Liver (tissue), 9 donors: Measurements from ENCODE around the gene KIRREL1. TPM values are rescaled to one million over a fixed set of nuclear protein-coding genes. Genes with fewer than 3 reads are reported as not detected.

Experiments
- DNase-seq: peaks from one replicate; pipeline ENCODE4 v3.0.0-alpha.2; 2017; ENCODE audit warnings: low spot score
- H3K27ac ChIP-seq, 2 donors: one replicate each; pipeline ENCODE4 v1.7.0; 2013; ENCODE audit warnings: inconsistent platforms in 2 of 2, low read length in 2 of 2, control low read depth in 1 of 2, low read depth in 1 of 2, mild to moderate bottlenecking in 1 of 2
- H3K27me3 ChIP-seq, 4 donors: one replicate each; pipeline versions ENCODE4 v1.6.1 to v1.7.0; 2013; ENCODE audit warnings: low read length in 3 of 4, inconsistent platforms in 1 of 4, mild to moderate bottlenecking in 1 of 4, moderate library complexity in 1 of 4; ENCODE audit not compliant: control insufficient read depth in 4 of 4, insufficient read depth in 4 of 4
- H3K36me3 ChIP-seq, 4 donors: one replicate each; pipeline versions ENCODE4 v1.6.1 to v1.7.0; 2013; ENCODE audit warnings: low read length in 3 of 4, mild to moderate bottlenecking in 3 of 4, low read depth in 1 of 4, moderate library complexity in 1 of 4; ENCODE audit not compliant: control insufficient read depth in 4 of 4, insufficient read depth in 3 of 4
- H3K4me1 ChIP-seq, 4 donors: one replicate each; pipeline versions ENCODE4 v1.6.1 to v1.7.0; 2013; ENCODE audit warnings: low read length in 3 of 4, mild to moderate bottlenecking in 3 of 4, moderate library complexity in 1 of 4; ENCODE audit not compliant: control insufficient read depth in 4 of 4, insufficient read depth in 4 of 4
- H3K4me3 ChIP-seq, 3 donors: one replicate each; pipeline versions ENCODE4 v1.6.1 to v1.7.0; 2013; ENCODE audit warnings: low read length in 3 of 3, control low read depth in 1 of 3, low read depth in 1 of 3, mild to moderate bottlenecking in 1 of 3
- H3K9ac ChIP-seq, 2 donors: one replicate each; pipeline ENCODE4 v1.7.0; 2013; ENCODE audit warnings: low read length in 2 of 2, mild to moderate bottlenecking in 2 of 2, moderate library complexity in 2 of 2, control low read depth in 1 of 2, low read depth in 1 of 2
- H3K9me3 ChIP-seq, 4 donors: one replicate each; pipeline versions ENCODE4 v1.6.1 to v1.7.0; 2013; ENCODE audit warnings: low read length in 3 of 4; ENCODE audit not compliant: control insufficient read depth in 4 of 4
- ATF3 ChIP-seq: IDR thresholded peaks from 2 replicates; pipeline ENCODE4 v1.6.1; 2016; ENCODE audit warnings: antibody characterized with exemption
- CTCF ChIP-seq: fragments of 150-350 bp; IDR thresholded peaks from 2 replicates; pipeline ENCODE4 v1.5.1; 2017; ENCODE audit warnings: improper control_type of control experiment, low read depth, low read length; ENCODE audit not compliant: missing input control
- EGR1 ChIP-seq, 2 donors: IDR thresholded peaks; 2 replicates each; pipeline ENCODE4 v1.6.1; 2016 to 2018; ENCODE audit warnings: antibody characterized with exemption in 2 of 2, low read depth in 2 of 2
- FOXA1 ChIP-seq: IDR thresholded peaks from 2 replicates; pipeline ENCODE4 v1.6.1; 2016; ENCODE audit warnings: antibody characterized with exemption
- FOXA2 ChIP-seq: IDR thresholded peaks from 2 replicates; pipeline ENCODE4 v1.6.1; 2016; ENCODE audit warnings: antibody characterized with exemption
- GABPA ChIP-seq, 2 donors: IDR thresholded peaks in 1 of 2; conservative IDR thresholded peaks in 1 of 2; 2 replicates each; pipeline ENCODE4 v1.6.1; 2016; ENCODE audit warnings: antibody characterized with exemption in 2 of 2, mild to moderate bottlenecking in 1 of 2, moderate library complexity in 1 of 2
- HNF4A ChIP-seq, 2 donors: conservative IDR thresholded peaks; 2 replicates each; pipeline ENCODE4 v1.6.1; 2016; ENCODE audit warnings: antibody characterized with exemption in 2 of 2, mild to moderate bottlenecking in 2 of 2
- HNF4G ChIP-seq: IDR thresholded peaks from 2 replicates; pipeline ENCODE4 v1.6.1; 2016; ENCODE audit warnings: antibody characterized with exemption
- JUND ChIP-seq, 2 donors: IDR thresholded peaks; 2 replicates each; pipeline ENCODE4 v1.6.1; 2016; ENCODE audit warnings: antibody characterized with exemption in 2 of 2
- NR2F2 ChIP-seq: IDR thresholded peaks from 2 replicates; pipeline ENCODE4 v1.6.1; 2016; ENCODE audit warnings: antibody characterized with exemption
- REST ChIP-seq: IDR thresholded peaks from 2 replicates; pipeline ENCODE4 v1.6.1; 2016; ENCODE audit warnings: antibody characterized with exemption, mild to moderate bottlenecking
- RXRA ChIP-seq, 2 donors: IDR thresholded peaks; 2 replicates each; pipeline ENCODE4 v1.6.1; 2017 to 2018; ENCODE audit warnings: antibody characterized with exemption in 2 of 2, mild to moderate bottlenecking in 1 of 2
- TAF1 ChIP-seq: conservative IDR thresholded peaks from 2 replicates; pipeline ENCODE4 v1.6.1; 2016; ENCODE audit warnings: antibody characterized with exemption, mild to moderate bottlenecking
- YY1 ChIP-seq: IDR thresholded peaks from 2 replicates; pipeline ENCODE4 v1.6.1; 2016; ENCODE audit warnings: antibody characterized with exemption, mild to moderate bottlenecking
- ZBTB33 ChIP-seq: IDR thresholded peaks from 2 replicates; pipeline ENCODE4 v1.6.1; 2016; ENCODE audit warnings: antibody characterized with exemption
- WGBS: extraction: QIAGEN DNeasy Blood & Tissue Kit; methylation state at CpG from one replicate; pipeline ENCODE4 v1.1.7; 2013; 5-methylcytosine and 5-hydroxymethylcytosine counted together
- polyA plus RNA-seq, 2 donors: library from polyadenylated mRNA; stranded (reverse) in 1 of 2; unstranded in 1 of 2; fragments of 200-250 nt in 1 of 2; fragments of >200 nt in 1 of 2; fragmentation: Nextera tagmentation in 1 of 2; extraction: Ambion mirVana in 1 of 2; gene quantifications; one replicate each; pipeline versions ENCODE4 v1.2.1 to v1.2.3, GENCODE V29; 2013 to 2015
- total RNA-seq, 2 donors: library from RNA; depleted of rRNA; stranded (reverse); fragments of >200 nt; gene quantifications; one replicate each; pipeline ENCODE4 v1.2.3, GENCODE V29; 2014
- TF ChIP-seq, protein P1 (sequence below): IDR thresholded peaks from 2 replicates; pipeline ENCODE4 v1.6.1; 2016; ENCODE audit warnings: antibody characterized with exemption
- donor health status: healthy.
- donor health status: healthy.
- donor health status: healthy.
- donor health status: healthy.
- donor health status: healthy.

Gene KIRREL1
- total and polyA plus RNA-seq, 4 donors, result 0.82 to 6.0 (median 3.1) TPM

GRCh38 chr1:158101927-158102326, 108.5 kb downstream of the KIRREL1 start:
- H3K27ac ChIP-seq, result no peak overlapping the region
- no peak for TF ChIP-seq JUND (IDR thresholded peaks at IDR 0.05)
- no peak for TF ChIP-seq EGR1 (IDR thresholded peaks at IDR 0.05; ENCODE audit: low read depth in 2 of 2)
- TF ChIP-seq ZBTB33, result no peak
- TF ChIP-seq CTCF, result no peak
- TF ChIP-seq RXRA (IDR thresholded peaks at IDR 0.05), result no peak
- no peak for TF ChIP-seq GABPA (IDR thresholded peaks at IDR 0.05 in 1 of 2, conservative IDR thresholded peaks at IDR 0.05 in 1 of 2)
- no peak for TF ChIP-seq NR2F2
- no peak for TF ChIP-seq FOXA1
- TF ChIP-seq HNF4G, result no peak
- TF ChIP-seq, protein P1, sequence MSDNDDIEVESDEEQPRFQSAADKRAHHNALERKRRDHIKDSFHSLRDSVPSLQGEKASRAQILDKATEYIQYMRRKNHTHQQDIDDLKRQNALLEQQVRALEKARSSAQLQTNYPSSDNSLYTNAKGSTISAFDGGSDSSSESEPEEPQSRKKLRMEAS, result no peak
- no peak for TF ChIP-seq HNF4A (conservative IDR thresholded peaks at IDR 0.05)
- no peak for TF ChIP-seq FOXA2
- TF ChIP-seq ATF3, result no peak
- TF ChIP-seq TAF1, result no peak
- TF ChIP-seq YY1, result no peak
- no peak for TF ChIP-seq REST
- H3K9me3 ChIP-seq, result no peaks in the 10 kb centered on the region
- peaks cover 0 to 1% (median 0%) of the 10 kb centered on the region in 4 donors for H3K4me1 ChIP-seq
- no peak overlapping the region for H3K9ac ChIP-seq
- no peak for DNase-seq
- peaks cover 0 to 6% (median 4%) of the 10 kb centered on the region in 4 donors for H3K27me3 ChIP-seq
- 54% methylated on average over 1 of the region's 1 CpG for WGBS
- H3K36me3 ChIP-seq, result no peaks in the 10 kb centered on the region
- H3K4me3 ChIP-seq, result no peak overlapping the region
